ENCODE data around the gene PRRC1. TPM values are rescaled to one million over a fixed set of nuclear protein-coding genes. Genes with fewer than 3 reads are reported as not detected.
"Not testable (repeated sequence)": the region's sequence is repeated elsewhere in the genome, so short reads cannot be mapped to it uniquely, and the experiment has no call there.

The PRRC1 gene
- total RNA-seq, 1 experiment from 2014 or later = 80.5 TPM

DNA sequence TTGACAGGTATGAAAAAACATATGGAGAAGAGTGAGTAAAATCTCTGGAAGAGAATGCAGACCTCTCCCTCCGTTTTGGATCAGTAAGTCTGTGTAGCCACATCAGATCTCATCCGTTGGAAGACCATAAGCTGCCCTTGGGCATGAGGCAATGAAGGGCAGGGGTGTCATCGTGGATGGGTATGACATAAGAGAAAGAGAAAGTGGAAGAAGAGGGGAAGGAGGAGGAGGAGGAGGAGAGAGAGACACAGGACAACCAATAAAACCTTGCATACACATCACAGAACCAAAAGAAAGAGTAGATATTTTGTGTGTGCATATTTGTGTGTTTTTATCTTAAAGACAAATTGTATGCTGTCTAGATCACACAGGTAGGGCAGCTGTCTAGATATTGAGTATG is 50.7 kb downstream of the PRRC1 start:
- no peaks in the 10 kb centered on the region for H3K9me3 Mint-ChIP-seq (ENCODE audit: low read depth, unreplicated experiment)
- H3K4me1 Mint-ChIP-seq (ENCODE audit: low read depth, unreplicated experiment) = peaks cover 13% of the 10 kb centered on the region
- H3K36me3 Mint-ChIP-seq (ENCODE audit: insufficient read depth, unreplicated experiment) = no peaks in the 10 kb centered on the region
- BruUV-seq (replicated peaks) = no TSS peak
- no peak overlapping the region for H3K4me3 Mint-ChIP-seq (ENCODE audit: low read depth, unreplicated experiment)
- peaks cover 8% of the 10 kb centered on the region for H3K27me3 Mint-ChIP-seq (ENCODE audit: unreplicated experiment)
- no peak for DNase-seq
- TF ChIP-seq, protein P1, sequence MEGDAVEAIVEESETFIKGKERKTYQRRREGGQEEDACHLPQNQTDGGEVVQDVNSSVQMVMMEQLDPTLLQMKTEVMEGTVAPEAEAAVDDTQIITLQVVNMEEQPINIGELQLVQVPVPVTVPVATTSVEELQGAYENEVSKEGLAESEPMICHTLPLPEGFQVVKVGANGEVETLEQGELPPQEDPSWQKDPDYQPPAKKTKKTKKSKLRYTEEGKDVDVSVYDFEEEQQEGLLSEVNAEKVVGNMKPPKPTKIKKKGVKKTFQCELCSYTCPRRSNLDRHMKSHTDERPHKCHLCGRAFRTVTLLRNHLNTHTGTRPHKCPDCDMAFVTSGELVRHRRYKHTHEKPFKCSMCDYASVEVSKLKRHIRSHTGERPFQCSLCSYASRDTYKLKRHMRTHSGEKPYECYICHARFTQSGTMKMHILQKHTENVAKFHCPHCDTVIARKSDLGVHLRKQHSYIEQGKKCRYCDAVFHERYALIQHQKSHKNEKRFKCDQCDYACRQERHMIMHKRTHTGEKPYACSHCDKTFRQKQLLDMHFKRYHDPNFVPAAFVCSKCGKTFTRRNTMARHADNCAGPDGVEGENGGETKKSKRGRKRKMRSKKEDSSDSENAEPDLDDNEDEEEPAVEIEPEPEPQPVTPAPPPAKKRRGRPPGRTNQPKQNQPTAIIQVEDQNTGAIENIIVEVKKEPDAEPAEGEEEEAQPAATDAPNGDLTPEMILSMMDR (IDR thresholded peaks at IDR 0.05; ENCODE audit: unreplicated experiment) = no peak
- H3K27ac Mint-ChIP-seq (ENCODE audit: unreplicated experiment) = no peak overlapping the region
- intact Hi-C loops (cut with micrococcal nuclease; ENCODE audit: unreplicated experiment) = loop anchor here (10.0 kb wide), 2 partner anchors 1107 to 1277 kb away; no protein-coding TSS in a partner anchor
- CTCF ChIA-PET = no interaction called here

DNA sequence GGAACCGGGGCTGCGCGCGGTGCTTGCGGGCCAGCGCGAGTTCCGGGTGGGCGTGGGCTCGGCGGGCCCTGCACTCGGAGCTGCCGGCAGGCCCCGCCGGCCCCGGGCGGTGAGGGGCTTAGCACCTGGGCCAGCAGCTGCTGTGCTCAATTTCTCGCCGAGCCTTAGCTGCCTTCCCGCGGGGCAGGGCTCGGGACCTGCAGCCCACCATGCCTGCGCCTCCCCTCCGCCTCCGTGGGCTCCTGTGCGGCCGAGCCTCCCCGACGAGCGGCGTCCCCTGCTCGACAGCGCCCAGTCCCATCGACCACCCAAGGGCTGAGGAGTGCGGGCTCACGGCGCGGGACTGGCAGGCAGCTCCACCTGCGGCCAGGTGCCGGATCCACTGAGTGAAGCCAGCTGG is 52.0 kb downstream of the PRRC1 start:
- not testable (repeated sequence) for H3K36me3 Mint-ChIP-seq (ENCODE audit: insufficient read depth, unreplicated experiment); H3K27ac Mint-ChIP-seq (ENCODE audit: unreplicated experiment); DNase-seq; H3K27me3 Mint-ChIP-seq (ENCODE audit: unreplicated experiment); H3K4me3 Mint-ChIP-seq (ENCODE audit: low read depth, unreplicated experiment); H3K9me3 Mint-ChIP-seq (ENCODE audit: low read depth, unreplicated experiment); BruUV-seq (replicated peaks)
- H3K4me1 Mint-ChIP-seq (ENCODE audit: low read depth, unreplicated experiment) = peaks cover 14% of the 10 kb centered on the region
- CTCF ChIA-PET = interaction anchor here (0.6 kb wide), 1 partner anchor 928 kb away, joined by 3 read pairs; no protein-coding TSS in a partner anchor
- intact Hi-C loops (cut with micrococcal nuclease; ENCODE audit: unreplicated experiment) = loop anchor here (10.0 kb wide), 2 partner anchors 1105 to 1275 kb away; no protein-coding TSS in a partner anchor

DNA sequence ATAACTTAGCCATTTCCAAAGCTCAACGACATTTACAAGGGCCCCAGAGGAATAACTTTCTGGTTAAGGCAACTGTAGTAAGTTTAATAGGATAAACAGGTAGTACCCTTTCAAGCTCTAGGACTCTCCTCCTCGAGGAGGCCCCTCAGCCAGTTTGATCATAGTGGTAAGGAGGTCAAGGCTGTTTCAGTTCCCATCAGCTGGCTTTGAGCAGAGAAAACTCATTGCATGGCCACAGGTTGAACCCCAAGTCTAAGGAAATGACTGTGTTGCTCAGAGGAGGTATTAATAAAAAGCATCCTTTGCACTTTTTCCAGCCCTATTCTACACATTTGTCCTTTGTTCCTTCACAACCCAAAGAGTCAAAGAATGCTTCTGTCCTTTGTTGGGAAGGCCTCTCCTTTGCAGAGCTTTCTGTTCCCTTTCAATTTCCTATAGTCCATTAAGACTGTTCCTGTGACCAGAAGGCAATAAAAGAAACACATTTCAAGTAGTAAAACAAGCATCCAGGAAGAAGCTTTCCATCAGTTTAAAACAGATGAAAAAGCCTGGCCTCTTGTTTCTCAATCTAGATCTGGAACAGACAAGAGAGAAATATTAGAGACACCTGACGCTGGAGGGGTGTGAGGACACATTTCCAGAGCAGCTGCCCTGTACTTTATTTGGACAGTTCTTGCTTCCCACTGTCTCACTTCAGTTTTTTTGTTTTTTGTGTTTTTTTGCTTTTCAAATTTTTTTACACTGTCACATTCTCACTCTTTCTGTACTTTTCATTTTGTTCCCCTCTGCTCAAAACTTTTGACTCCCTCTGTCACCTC is 54.1 kb downstream of the PRRC1 start:
- intact Hi-C loops (cut with micrococcal nuclease; ENCODE audit: unreplicated experiment) = loop anchor here (10.0 kb wide), 1 partner anchor 153 kb away; no protein-coding TSS in a partner anchor
- H3K9me3 Mint-ChIP-seq (ENCODE audit: low read depth, unreplicated experiment) = no peaks in the 10 kb centered on the region
- no TSS peak for BruUV-seq (replicated peaks)
- DNase-seq = no peak
- H3K4me1 Mint-ChIP-seq (ENCODE audit: low read depth, unreplicated experiment) = peaks cover 14% of the 10 kb centered on the region
- no peak overlapping the region for H3K27ac Mint-ChIP-seq (ENCODE audit: unreplicated experiment)
- H3K27me3 Mint-ChIP-seq (ENCODE audit: unreplicated experiment) = peaks cover 8% of the 10 kb centered on the region
- no peaks in the 10 kb centered on the region for H3K36me3 Mint-ChIP-seq (ENCODE audit: insufficient read depth, unreplicated experiment)
- TF ChIP-seq, protein P1 (IDR thresholded peaks at IDR 0.05; ENCODE audit: unreplicated experiment) = no peak
- H3K4me3 Mint-ChIP-seq (ENCODE audit: low read depth, unreplicated experiment) = no peak overlapping the region
- CTCF ChIA-PET = interaction anchor here (1.8 kb wide), 1 partner anchor 8 kb away, joined by 10 read pairs; no protein-coding TSS in a partner anchor

DNA sequence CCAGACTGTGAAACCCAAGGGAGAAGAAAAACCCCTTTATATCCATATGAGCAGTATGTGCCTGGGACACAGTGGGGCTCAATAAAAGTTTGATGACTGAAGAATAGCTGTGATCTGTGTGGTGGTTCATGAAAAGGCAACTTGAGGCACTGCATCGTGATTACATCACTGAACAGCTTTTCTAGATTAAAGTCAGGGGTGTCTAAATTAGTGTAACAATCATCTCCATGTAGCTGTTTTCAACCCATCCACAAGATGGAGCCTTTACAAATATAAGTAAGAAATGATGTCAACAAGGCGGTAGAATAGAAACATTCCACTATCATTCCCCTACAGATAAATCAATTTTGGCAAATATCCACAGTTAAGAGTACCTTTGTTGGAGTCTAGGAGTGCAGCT is 55.5 kb downstream of the PRRC1 start:
- BruUV-seq (replicated peaks) = no TSS peak
- Mint-ChIP-seq H3K27me3 (ENCODE audit: unreplicated experiment) (peaks cover 3% of the 10 kb centered on the region), H3K9me3 (ENCODE audit: low read depth, unreplicated experiment) (no peaks in the 10 kb centered on the region), H3K4me1 (ENCODE audit: low read depth, unreplicated experiment) (peaks cover 24% of the 10 kb centered on the region), H3K4me3 (ENCODE audit: low read depth, unreplicated experiment) (no peak overlapping the region), H3K36me3 (ENCODE audit: insufficient read depth, unreplicated experiment) (no peaks in the 10 kb centered on the region), H3K27ac (ENCODE audit: unreplicated experiment) (no peak overlapping the region)
- intact Hi-C loops (cut with micrococcal nuclease; ENCODE audit: unreplicated experiment) = loop anchor here (10.0 kb wide), 1 partner anchor 152 kb away; no protein-coding TSS in a partner anchor
- TF ChIP-seq, protein P1 (IDR thresholded peaks at IDR 0.05; ENCODE audit: unreplicated experiment) = peak; percentile 48
- CTCF ChIA-PET = interaction anchor here (1.8 kb wide), 1 partner anchor 9 kb away, joined by 10 read pairs; no protein-coding TSS in a partner anchor
- DNase-seq = no peak
